ENCODE data around the gene OR5AN1. TPM values are rescaled to one million over a fixed set of nuclear protein-coding genes. Genes with fewer than 3 reads are reported as not detected.
"Not testable (repeated sequence)": the region's sequence is repeated elsewhere in the genome, so short reads cannot be mapped to it uniquely, and the experiment has no call there.

OR5AN1 gene, protein sequence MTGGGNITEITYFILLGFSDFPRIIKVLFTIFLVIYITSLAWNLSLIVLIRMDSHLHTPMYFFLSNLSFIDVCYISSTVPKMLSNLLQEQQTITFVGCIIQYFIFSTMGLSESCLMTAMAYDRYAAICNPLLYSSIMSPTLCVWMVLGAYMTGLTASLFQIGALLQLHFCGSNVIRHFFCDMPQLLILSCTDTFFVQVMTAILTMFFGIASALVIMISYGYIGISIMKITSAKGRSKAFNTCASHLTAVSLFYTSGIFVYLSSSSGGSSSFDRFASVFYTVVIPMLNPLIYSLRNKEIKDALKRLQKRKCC
- not detected for total RNA-seq

DNA sequence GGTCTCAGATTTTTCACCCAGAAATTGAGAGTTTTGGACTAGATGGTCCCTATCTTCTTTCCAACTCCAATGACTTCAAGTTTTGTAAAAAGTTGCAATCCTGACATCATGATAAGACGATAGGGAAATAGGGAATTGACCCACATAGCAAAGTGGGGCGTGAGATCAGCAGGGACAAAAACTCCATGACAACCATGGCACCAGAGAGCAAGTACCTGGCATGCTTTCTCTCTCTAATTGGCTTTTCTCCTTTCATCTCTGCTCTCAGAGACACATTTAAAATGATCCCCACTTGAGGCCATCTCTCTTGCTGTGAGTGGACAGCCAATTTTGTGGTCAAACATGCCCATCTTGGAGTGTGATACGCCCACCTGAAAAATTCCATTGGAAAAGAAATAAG is at the start of gene OR5AN1:
Gene OR5AN1, plus strand, starts transcription at position 301 of the 400 bp plus-strand sequence. CDS start 5,564 bp downstream, outside the sequence.
- Mint-ChIP-seq H3K4me3 (no peak within 1 kb of the TSS), H3K4me1 (no peaks in the 10 kb centered on the region), H3K9me3 (no peaks in the 10 kb centered on the region), H3K36me3 (no peaks in the 10 kb centered on the region), H3K27me3 (peaks cover 4% of the 10 kb centered on the region), H3K27ac (no peak within 1 kb of the TSS)
- ATAC-seq (ENCODE audit: low read depth), result no peak
- no peak for DNase-seq
- POLR2A ChIA-PET, result no interaction called here

DNA sequence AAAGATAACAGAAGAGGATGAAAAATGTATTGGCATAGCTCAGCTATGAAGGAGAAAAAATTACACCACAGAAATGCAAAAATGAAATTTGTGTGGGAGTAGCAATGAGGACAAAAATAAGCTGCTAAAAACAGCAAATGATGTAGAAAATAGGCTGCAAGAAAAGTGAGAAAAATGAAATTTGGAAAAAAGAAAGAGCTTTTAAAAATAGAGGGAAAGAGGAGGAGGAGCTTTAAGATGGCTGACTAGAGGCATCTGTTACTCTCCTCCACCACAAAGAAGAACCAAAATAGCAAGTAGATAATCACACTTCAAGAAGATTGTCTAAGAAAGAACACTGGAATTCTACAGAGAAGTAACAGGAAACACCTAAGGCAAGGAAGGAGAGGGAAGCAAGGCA is 23.7 kb upstream of the OR5AN1 start:
- POLR2A ChIA-PET, result no interaction called here
- Mint-ChIP-seq H3K9me3 (peaks cover 2% of the 10 kb centered on the region), H3K27ac (no peak overlapping the region), H3K4me1 (no peaks in the 10 kb centered on the region), H3K4me3 (no peak overlapping the region), H3K27me3 (peaks cover 6% of the 10 kb centered on the region), H3K36me3 (no peaks in the 10 kb centered on the region)
- DNase-seq (no peak), ATAC-seq (ENCODE audit: low read depth) (no peak)

DNA sequence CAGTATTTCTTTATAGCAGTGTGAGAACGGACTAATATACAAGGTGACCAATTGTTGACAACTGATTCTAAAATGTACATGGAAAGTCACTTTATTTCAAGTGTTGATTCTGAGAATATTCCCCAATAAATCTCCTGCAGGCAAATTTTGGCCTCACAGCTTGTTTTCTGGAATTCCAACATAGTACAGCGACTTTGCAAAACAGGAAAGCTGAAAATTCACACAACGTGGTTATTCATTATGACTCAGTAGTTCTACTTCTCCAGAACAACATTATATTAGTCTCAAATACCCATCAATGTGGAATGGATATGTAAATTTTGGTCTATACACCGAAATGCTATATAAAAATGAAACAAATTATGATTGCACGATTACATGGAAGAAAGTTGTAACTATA is 22.5 kb upstream of the OR5AN1 start:
- ATAC-seq (ENCODE audit: low read depth), result no peak
- H3K4me1 Mint-ChIP-seq, result no peaks in the 10 kb centered on the region
- POLR2A ChIA-PET, result no interaction called here

DNA sequence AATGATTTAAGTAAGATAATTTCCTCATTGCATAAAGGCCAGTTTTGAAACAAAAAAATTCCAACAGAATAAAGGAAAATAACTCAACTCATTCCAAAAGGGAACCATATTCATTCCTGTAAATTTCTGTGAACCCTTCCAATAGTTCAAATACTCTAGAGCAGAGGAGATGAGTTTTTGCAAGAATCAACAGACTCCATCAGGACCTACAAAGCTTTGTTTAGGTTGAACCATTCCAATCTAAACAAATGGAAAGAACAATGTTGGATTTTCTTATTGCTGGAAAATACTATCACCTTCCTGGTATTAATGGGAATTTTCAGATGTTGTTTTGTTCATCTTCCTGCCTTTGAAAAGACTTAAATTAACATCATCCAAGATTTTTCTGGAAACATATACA is 21.8 kb upstream of the OR5AN1 start:
- peaks cover 2% of the 10 kb centered on the region for H3K27me3 Mint-ChIP-seq
- peaks cover 2% of the 10 kb centered on the region for H3K9me3 Mint-ChIP-seq
- no peak for DNase-seq
- no peaks in the 10 kb centered on the region for H3K4me1 Mint-ChIP-seq
- H3K36me3 Mint-ChIP-seq, result no peaks in the 10 kb centered on the region
- POLR2A ChIA-PET, result no interaction called here
- ATAC-seq (ENCODE audit: low read depth), result no peak
- no peak overlapping the region for H3K27ac Mint-ChIP-seq
- H3K4me3 Mint-ChIP-seq, result no peak overlapping the region

More for the DNA sequence above, 22.5 kb upstream of the OR5AN1 start:
- Mint-ChIP-seq H3K27me3 (no peaks in the 10 kb centered on the region), H3K9me3 (peaks cover 2% of the 10 kb centered on the region), H3K4me3 (no peak overlapping the region), H3K27ac (no peak overlapping the region), H3K36me3 (no peaks in the 10 kb centered on the region)
- DNase-seq, result no peak

DNA sequence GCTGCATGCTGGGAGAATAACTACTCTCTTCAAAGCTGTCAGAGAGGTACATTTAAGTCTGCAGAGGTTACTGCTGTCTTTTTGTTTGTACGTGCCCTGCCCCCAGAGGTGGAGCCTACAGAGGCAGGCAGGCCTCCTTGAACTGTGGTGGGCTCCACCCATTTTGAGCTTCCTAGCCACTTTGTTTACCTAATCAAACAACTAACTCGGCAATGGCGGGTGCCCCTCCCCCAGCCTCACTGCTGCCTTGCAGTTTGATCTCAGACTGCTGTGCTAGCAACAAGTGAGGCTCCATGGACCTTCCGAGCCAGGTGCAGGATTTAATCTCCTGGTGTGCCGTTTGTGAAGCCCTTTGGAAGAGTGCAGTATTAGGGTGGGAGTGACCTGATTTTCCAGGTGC is 9.0 kb upstream of the OR5AN1 start:
- H3K4me1 Mint-ChIP-seq; DNase-seq; H3K27ac Mint-ChIP-seq; POLR2A ChIA-PET; ATAC-seq (ENCODE audit: low read depth); H3K9me3 Mint-ChIP-seq; H3K36me3 Mint-ChIP-seq; H3K4me3 Mint-ChIP-seq; H3K27me3 Mint-ChIP-seq: not testable (repeated sequence)

DNA sequence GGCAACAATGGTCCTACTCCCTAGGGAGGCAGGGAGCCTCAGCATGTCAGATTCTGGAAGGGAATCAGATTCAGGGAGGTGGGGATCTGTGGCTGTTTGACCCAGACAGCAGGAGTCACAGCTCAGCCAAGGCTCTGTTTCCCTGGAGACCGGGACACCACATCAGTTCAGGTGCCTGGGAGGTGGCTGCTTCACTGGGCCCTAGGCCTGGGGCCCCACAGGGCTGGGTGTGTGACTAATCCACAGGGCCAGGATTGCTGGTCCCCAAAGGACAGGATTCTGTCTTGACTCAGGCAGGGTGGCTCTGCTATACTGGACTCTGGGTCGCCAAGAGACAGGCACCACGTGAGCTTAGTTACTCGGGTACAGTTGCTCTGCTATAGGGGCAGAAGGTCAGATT is 3.5 kb upstream of the OR5AN1 start:
- no peaks in the 10 kb centered on the region for H3K4me1 Mint-ChIP-seq
- POLR2A ChIA-PET, result no interaction called here
- H3K9me3 Mint-ChIP-seq, result no peaks in the 10 kb centered on the region
- DNase-seq (no peak), ATAC-seq (ENCODE audit: low read depth) (no peak)
- no peak overlapping the region for H3K4me3 Mint-ChIP-seq
- no peak overlapping the region for H3K27ac Mint-ChIP-seq
- H3K36me3 Mint-ChIP-seq, result no peaks in the 10 kb centered on the region
- peaks cover 4% of the 10 kb centered on the region for H3K27me3 Mint-ChIP-seq

DNA sequence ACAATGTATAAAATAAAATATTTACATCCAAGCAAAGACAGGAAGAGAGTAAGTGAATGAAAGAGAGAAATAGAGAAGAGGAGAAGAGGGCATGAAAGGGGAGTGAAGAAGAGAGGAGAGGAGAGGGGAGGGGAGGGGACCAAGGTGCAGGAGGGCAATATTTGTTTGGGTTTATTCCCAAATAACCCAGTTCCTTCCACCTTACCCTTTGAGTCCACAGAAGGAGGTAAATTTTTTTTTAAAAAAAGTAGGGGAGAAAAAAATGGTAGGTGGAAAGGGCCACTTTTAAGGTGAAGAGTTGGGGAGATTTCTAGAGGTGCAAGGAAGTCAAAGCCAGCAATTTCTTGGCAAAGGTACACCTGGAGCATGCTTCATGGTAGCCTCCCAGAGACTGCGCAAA is 2.1 kb upstream of the OR5AN1 start:
- ATAC-seq (ENCODE audit: low read depth), result no peak
- Mint-ChIP-seq H3K27me3 (peaks cover 4% of the 10 kb centered on the region), H3K27ac (no peak overlapping the region), H3K9me3 (no peaks in the 10 kb centered on the region), H3K4me1 (no peaks in the 10 kb centered on the region), H3K4me3 (no peak overlapping the region), H3K36me3 (no peaks in the 10 kb centered on the region)
- no peak for DNase-seq
- POLR2A ChIA-PET, result no interaction called here

DNA sequence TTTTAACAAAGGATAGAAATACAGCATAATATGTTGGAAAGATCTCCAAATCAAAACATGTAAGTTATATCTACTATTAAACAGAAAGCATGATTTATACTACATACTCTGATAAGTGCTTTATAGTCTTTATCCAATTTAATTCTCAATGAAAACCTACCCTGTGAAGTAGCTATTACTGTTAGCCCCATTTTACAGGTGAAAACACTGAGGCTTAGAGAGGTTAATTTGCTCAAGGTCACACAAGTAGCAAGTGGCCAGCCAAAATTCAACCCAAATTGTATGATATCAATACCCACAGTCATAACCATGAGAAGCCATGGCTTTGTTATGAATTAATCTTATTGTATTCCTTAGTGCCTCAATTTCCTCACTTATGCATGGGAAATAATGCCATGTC is 675 bp upstream of the OR5AN1 start:
- ATAC-seq (ENCODE audit: low read depth), result no peak
- H3K9me3 Mint-ChIP-seq, result no peaks in the 10 kb centered on the region
- no peak overlapping the region for H3K4me3 Mint-ChIP-seq
- peaks cover 4% of the 10 kb centered on the region for H3K27me3 Mint-ChIP-seq
- no peak for DNase-seq
- no peaks in the 10 kb centered on the region for H3K36me3 Mint-ChIP-seq
- no peak overlapping the region for H3K27ac Mint-ChIP-seq
- no peaks in the 10 kb centered on the region for H3K4me1 Mint-ChIP-seq
- POLR2A ChIA-PET, result no interaction called here

DNA sequence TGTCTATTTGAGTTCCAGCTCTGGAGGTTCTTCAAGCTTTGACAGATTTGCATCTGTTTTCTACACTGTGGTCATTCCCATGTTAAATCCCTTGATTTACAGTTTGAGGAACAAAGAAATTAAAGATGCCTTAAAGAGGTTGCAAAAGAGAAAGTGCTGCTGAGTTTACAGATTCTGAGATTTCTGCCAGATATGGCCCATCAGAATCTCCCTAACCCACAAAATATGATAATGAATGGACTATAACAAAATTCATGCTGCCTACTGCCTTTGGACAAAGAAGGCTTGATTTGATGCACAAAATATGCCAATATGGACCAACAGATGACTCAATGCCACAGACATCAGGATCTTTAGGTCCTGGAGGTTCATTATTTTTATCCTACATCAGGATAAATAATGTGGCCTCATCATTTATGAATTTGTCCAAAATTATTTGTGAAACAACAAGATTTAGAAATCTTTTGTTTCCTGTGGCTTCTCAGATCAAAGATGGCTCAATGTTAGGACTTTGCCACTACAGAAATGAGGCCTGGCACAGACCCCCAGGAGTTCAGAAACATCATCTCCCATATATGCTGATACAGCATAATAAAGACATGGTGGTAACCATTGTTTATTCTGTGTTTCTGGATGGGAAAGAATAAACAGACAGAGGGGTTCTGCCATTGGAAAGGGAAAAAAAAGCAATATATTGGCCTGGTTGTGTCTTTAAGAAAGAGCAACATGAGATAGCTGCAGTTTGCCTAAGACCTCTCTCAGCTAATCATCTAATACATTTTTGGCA is 6.7 kb downstream of the OR5AN1 start:
- H3K27me3 Mint-ChIP-seq, result peaks cover 7% of the 10 kb centered on the region
- no peak for ATAC-seq (ENCODE audit: low read depth)

DNA sequence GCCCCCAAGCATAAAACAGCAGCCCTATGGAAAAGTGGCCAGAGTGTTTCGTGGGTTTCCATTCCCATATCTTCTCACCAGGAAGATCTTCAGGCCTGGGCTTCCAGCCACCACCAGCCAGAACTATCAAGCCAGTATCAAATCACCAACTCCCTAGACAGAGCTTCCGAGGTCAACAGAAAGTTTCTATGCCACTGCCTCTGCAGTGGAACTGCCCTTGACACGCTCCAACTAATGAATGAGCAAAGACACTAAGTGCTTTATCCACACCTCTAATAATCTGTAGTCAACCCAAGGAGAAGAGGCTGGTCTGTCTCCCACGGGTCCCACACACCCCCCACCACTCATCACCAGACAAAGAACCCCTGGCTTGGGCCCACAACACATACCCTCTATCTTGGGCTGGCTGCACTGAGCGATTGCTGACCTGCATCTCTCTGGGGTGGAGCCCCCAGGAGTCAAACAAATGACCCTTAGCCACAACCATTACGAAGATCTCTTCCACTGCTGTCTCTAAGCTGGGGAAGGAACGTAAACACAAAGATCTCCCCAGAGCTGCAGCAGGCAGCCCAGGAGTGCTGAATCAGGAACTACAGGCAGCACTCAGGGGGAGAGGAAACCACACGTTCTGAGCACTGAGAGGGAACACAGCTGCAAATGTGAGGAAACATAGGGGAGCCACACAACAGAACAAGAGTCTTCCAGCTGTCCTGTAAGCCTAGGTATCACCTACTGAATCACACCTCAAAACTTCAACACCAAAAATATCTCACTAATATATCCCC is 9.7 kb downstream of the OR5AN1 start:
- ATAC-seq (ENCODE audit: low read depth) (no peak), DNase-seq (no peak)
- no peaks in the 10 kb centered on the region for H3K4me1 Mint-ChIP-seq
- H3K9me3 Mint-ChIP-seq, result peaks cover 5% of the 10 kb centered on the region
- no peak overlapping the region for H3K27ac Mint-ChIP-seq
- H3K27me3 Mint-ChIP-seq, result peaks cover 7% of the 10 kb centered on the region
- no peak overlapping the region for H3K4me3 Mint-ChIP-seq
- POLR2A ChIA-PET, result no interaction called here
- H3K36me3 Mint-ChIP-seq, result no peaks in the 10 kb centered on the region

More for the DNA sequence above, 6.7 kb downstream of the OR5AN1 start:
- DNase-seq, result no peak
- POLR2A ChIA-PET, result no interaction called here
- H3K9me3 Mint-ChIP-seq, result peaks cover 5% of the 10 kb centered on the region
- H3K4me3 Mint-ChIP-seq, result no peak overlapping the region
- no peaks in the 10 kb centered on the region for H3K4me1 Mint-ChIP-seq
- no peaks in the 10 kb centered on the region for H3K36me3 Mint-ChIP-seq
- no peak overlapping the region for H3K27ac Mint-ChIP-seq

DNA sequence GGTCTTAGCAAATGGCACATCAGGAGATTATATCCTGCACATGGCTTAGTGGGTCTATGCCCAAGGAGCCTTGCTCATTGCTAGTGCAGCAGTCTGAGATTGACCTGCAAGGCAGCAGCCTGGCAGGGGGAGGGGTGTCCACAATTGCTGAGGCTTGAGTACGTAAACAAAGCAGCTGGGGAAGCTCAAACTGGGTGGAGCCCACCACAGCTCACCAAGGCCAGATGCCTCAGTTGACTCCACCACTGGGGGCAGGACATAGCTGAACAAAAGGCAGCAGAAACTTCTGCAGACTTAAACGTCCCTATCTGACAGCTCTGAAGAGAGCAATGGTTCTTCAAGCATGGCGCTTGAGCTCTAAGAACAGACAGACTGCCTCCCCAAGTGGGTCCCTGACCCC is 13.6 kb downstream of the OR5AN1 start:
- H3K4me3 Mint-ChIP-seq; H3K27me3 Mint-ChIP-seq; POLR2A ChIA-PET; H3K4me1 Mint-ChIP-seq; ATAC-seq (ENCODE audit: low read depth); H3K27ac Mint-ChIP-seq; H3K36me3 Mint-ChIP-seq; DNase-seq; H3K9me3 Mint-ChIP-seq: not testable (repeated sequence)

DNA sequence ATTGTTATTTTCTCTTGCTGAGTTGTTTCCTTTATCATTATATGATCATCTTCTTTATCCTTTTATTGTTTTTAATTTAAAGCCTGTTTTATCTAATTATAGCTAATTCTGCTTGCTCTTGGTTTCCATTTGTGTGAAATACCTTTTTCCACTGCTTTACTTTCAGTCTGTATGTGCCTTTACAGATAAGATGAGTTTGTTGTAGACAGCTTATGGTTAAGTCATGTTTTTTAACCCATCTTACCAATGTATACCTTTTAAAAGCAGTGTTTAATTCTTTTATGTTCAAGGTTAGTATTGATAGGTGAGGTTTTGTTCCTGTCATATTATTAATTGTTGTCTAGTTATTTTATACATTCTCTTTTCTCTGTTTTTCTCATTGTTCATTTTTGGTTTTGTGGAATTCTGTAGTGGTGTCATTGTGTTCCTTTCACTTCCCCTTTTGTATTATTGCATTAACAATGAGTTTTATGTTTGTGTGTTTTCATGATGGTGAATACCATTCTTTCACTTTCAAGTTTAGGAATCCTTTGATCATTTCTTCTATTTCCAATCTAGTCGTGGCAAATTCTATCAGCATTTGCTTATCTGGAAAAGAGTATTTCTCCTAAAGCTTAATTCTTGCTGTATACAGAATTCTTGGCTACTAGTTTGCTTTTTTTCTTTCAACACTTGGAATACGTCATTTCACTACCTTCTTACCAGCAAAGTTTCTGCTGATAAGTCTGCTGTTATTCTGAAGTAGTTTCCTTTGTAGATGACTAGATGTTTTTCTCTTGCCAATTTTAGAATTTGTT is 21.8 kb downstream of the OR5AN1 start:
- ATAC-seq (ENCODE audit: low read depth), result no peak
- no peak for DNase-seq
- H3K36me3 Mint-ChIP-seq, result no peaks in the 10 kb centered on the region
- H3K4me3 Mint-ChIP-seq, result no peak overlapping the region
- POLR2A ChIA-PET, result no interaction called here
- H3K27ac Mint-ChIP-seq, result no peak overlapping the region
- peaks cover under 1% of the 10 kb centered on the region for H3K27me3 Mint-ChIP-seq
- H3K9me3 Mint-ChIP-seq, result no peaks in the 10 kb centered on the region
- H3K4me1 Mint-ChIP-seq, result no peaks in the 10 kb centered on the region

DNA sequence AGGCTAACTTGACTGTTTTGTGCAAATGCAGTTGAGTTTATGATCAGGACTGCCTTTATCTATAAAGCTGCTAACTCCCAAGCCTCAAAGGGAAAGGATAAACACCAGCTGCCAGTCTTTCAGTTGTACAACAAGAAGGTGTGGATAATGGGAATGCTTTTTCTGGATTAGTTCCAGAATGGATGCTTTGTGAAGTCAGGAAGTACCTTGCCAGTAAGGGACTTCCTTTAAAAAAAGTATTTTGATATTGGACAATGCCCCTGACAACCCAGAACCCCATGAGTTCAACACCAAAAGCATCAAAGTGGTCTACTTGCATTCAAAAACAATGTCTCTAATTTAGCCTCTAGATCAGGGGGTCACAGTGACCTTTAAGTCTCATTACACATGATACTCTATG is 35.5 kb downstream of the OR5AN1 start:
- peaks cover 1% of the 10 kb centered on the region for H3K9me3 Mint-ChIP-seq
- ATAC-seq (ENCODE audit: low read depth), result no peak
- no peaks in the 10 kb centered on the region for H3K27me3 Mint-ChIP-seq
- H3K36me3 Mint-ChIP-seq, result no peaks in the 10 kb centered on the region
- DNase-seq, result no peak
- H3K4me3 Mint-ChIP-seq, result no peak overlapping the region
- no peak overlapping the region for H3K27ac Mint-ChIP-seq
- no peaks in the 10 kb centered on the region for H3K4me1 Mint-ChIP-seq
- POLR2A ChIA-PET, result no interaction called here
